GM19240 (cell line): ENCODE data around the gene SUSD3.
A peak's percentile ranks its signal among the peaks of the same experiment; 100 is the strongest.
"Not testable (repeated sequence)": the region's sequence is repeated elsewhere in the genome, so short reads cannot be mapped to it uniquely, and the experiment has no call there.

Experiments
- DNase-seq: peaks from one replicate; pipeline ENCODE4 v3.0.0; 2011; ENCODE audit warnings: low spot score; ENCODE audit not compliant: insufficient read length

SUSD3 gene

DNA sequence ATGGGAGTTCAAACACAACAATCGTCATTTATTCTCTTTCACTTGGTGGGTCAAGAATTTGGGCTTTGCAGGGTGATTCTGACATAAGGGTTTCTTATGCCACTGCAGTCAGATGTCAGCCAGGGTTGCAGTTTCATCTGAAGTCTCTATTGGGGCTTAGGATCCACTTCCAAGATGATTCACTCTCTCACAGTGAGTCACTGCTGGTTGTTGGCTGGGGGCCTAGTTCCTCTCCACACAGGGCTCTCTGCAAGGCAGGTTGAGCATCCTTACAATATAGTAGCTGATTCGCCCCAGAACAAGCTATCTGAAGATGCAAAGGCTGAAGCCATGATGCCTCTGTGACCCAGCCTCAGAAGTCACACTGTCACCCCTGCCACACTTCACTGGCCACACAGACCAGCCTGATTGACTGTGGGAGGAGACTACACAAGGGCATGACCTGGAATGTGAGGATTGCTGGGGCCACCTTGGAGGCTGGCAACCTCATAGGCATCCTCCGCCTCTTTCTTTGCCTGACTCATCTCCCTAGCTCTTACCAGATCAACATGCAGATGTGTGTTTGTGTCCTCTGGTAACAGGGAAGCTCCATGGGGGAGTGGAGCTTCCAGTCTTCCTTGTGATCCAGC, 33.1 kb downstream of the SUSD3 start:
- DNase-seq: no peak

DNA sequence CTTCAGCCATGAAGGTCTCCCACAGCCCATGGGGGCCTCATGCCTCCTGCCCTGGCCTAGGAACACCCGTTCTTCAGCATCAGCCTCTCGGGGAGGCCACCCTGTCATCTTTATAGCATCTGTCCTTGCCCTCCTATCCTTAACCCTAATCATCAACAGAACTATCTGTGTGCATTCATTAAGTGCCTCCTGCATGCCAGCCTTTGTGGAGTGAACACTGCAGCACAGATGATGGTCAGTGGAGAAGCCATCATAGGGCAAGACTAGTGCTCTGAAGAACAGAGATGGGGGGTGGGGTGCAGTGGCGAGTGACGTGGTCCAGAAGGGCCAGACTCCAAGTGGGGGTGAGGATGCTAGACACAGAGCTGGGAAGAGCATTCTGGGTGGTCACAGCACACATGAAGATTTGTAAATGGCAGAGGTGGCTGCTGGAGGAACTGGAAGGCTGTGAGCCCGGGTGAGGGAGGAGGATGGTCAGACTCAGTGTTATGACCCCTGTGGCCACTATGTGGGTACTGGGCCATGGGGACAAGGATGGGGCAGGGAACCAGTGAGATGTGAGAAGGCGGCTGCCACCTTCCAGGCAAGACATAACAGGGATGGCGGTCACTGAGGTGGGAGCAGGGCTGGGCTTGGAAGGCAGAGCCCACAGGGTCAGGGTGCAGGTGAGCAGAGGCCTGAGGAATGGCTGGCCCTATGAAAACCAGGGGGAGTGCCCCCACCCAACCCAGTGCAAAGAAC, 33.9 kb downstream of the SUSD3 start:
- no peak for DNase-seq

DNA sequence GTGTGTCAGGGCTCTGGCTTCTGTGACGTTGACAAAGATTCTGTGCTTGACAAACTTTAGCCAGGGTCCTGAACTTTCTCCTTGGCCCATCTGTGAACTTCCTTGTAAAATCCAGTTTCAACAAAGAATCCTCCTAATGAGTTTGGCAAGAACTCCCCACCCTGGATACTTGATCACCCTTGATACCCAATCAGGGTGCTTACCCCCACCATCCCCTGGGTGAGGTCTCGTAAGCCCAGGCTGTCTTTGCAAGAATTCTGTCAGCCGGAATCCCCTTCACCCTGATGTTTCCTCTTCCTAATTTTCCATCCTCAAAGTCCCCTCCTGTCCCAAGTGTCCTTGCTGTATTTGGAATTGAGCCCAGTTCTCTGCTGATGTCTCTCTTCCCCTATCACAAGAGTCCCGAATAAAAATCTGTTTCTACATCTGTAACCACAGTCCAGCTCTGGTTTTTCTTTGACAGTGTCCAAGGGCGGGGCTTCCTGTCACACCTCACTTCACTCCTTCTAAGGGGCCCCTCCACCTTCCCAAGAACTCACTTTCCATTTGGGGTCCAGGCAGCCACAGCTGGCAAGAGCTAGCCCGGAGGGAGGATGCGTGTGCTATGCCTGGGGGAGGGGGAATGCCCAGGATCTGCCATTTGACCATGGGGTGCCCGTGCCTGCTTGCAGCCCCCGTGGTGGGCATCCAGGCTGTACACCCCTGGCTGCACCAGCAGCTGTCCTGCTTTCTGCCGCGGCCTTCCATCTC, 34.8 kb downstream of the SUSD3 start:
- DNase-seq: no peak

DNA sequence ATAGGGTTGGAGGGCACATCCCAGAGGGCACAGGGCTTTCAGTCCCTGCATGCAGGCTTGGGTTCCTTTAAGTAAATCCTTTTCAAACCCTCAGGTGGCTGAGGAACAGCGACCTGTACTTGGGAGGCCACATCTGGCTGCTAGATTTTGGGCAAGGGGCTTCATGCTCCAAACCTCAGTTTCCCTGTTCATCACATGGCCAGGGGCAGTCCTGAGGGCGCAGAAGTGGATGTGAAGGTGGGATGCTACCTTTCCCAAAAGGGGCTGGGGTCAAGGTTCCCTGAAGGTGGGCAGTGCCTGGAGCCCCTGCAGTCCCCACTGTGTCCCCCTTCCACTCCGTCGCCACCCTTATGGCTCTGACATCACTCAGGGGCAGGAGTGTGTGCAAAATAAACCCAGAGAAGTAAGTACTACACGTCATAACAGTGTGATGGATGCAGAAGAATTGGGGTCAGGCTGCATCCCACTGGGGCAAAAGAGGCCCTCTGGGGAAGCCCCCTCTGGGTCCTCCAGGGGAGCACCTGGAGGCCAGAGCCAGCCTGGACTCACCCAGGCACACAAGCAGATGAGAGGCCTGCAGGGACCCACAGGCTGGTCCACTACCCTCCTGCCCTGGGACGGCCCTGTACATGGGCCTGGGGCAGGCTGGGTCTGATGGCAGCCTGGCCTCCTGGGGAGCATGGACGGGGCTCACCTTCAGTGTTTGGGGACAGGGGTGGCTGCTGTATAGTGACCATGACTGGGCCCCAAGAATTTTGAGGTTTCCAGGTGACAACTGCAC, 35.6 kb downstream of the SUSD3 start:
- DNase-seq: no peak

DNA sequence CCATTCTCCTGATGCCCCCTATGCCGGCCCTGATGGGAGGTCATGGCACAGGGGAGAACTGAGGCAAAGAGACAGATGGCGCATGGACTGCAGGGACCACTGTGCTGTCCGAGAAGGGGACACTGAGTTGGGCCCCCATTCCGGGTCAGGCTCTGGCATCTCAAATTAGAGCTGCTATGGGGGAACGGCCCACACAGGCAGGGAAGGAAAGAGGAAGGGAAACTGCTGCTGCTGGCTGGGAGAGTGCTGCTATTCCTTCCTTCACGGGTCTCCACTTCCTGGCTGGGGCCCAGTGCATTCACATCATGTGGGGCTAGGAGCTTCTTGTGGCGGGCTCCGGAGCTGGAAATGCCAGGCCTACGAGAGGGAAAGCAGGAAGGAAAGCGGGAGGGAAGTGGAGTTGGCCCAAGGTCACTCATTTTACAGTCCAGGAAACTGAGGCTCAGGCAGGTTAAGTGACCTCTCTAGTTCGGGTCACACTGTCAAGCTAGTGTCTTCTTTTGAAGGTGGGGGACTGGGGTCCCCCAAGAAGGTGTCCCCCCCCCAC, 36.2 kb downstream of the SUSD3 start:
- DNase-seq: no peak

DNA sequence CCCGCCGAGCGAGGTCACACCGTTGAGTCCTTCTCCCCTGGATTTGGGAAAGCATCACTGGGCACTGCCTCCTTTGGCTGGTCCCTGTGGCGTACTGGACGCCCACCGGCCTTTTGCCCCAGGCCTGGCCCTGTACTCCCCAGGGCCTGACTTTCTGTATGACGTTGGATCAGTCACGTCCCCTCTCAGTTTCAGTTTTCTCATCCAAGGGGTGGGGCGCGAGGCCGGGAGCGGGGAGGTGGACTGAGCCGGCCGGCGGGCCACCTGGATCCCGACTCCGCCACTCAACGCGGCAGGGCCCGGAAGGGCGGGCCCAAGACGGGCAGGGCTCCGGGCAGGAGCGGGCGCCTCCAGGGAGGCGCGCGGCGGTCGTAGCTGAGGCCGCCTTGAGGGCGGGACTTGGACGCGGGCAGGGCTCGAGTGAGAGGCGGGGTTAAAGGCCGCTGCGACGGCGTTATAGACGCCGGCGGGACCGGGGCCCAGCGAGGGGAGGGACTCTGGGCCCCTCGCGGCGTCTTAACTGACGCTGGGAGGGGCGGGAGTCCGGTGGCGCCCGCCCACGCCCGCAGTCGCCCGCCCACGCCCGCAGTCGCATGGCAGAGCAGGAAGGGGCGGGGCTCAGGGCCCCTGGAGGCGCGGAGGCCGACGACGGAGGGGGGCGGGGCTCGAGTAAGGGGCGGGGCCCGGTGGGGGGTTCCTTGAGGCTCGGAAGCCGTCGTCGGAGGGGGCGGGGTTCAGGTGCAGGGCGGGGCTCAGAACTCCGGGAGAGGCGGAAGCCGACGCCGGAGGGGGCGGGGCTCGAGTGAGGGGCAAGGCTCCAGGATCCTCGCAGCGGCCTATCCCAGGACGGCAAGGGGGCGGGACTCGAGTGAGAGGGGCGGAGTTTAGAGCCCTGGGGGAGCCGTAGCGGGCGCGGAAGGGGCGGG, 37.0 kb downstream of the SUSD3 start:
- peak; percentile 72 for DNase-seq

DNA sequence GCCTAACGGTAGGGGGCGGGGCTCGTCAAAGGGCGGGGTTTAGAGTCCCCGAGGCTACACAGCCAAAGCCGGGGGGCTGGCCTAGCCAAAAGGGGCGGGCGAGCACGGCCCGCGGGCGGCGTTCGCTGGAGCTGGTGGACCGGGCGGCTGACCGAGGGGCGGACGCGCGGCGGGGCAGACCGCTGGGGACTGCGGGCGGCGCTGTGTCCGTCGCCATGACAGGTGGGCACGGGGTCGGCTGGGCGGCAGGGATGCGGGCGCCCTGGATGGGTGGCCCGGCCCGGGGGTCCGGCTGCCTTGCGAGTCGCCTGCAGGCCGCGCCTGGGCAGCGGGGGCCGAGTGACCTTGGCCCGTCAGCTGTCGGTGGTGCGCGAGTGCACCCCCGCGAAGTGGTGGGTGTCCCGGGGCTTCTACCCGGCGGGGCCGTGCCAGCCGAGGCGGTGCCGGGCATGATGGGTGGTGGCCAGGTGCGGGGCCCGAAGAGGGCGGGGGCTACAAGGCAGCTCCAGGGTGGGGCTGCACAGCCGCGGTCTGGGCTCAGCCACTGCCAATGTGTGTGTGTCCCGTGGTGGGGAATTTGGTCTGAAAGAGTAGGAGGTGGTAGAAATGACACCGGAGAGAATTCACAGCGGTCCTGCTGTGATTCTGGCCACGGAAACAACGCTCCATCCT, 37.8 kb downstream of the SUSD3 start, which contains the start of gene CARD19:
TSS of gene CARD19 (plus strand) at position 87 of the 672 bp plus-strand sequence. CDS start at position 216, 129 bp downstream.
- DNase-seq: no peak

DNA sequence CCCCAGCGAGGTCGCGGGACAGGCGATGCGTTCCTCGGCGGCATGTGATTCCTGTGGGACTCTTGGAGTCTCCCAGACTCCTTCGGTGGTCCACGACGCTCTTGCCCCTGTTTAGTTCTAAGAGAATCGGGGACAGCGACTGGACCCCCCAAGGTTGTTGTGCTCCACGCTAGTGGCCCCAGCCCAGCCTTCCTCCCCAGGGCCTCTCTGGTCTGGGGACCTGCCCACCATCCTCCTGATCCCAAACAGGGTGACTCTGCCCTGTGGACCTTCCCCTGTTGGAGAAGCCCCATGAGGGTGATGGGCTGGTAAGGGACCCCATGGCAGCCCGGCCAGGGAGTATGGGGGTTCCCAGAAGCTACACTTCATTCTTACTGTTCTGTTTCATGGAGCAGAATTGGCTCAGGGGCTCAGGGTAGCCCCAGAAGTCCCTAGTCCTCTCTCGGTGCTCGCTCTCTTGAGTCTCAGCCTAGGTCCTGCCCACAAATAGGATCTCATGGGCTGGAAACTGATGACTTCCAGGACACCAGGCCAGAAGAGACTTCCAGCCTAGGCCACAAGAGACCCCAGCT, 38.4 kb downstream of the SUSD3 start:
- no peak for DNase-seq

DNA sequence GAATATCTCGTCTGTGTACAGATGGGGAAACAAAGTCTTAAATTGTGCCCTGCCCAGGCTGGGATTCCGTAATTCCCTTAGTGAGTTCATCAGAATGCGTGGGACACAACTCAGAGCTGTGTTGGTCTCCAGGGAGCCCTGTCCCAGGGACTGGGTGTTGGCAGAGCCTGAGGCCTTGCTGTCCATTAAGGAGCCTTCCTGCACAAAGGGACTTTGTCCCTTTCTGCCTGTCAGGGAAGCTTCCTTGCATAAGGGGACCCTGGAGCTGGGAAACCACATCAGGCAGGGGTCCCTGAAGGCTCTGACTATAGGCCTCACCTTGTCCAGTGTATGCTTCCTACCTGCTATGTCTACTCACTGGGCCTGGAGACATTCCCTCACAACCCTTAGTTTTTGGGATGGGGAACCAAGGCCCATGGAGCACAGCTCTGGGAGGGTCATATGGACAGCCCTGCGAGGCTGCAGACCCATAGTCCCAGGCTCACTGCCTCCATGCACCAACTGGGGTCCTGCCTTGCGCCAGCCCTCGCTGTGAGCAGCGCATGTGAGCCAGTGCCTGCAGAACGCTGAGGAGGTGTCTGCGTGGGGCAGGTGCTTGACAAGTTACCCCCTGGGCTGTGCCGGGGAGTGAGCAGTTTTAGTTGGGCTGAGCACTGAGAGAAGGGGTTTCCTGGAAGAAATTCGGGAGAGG, 39.2 kb downstream of the SUSD3 start:
- no peak for DNase-seq

DNA sequence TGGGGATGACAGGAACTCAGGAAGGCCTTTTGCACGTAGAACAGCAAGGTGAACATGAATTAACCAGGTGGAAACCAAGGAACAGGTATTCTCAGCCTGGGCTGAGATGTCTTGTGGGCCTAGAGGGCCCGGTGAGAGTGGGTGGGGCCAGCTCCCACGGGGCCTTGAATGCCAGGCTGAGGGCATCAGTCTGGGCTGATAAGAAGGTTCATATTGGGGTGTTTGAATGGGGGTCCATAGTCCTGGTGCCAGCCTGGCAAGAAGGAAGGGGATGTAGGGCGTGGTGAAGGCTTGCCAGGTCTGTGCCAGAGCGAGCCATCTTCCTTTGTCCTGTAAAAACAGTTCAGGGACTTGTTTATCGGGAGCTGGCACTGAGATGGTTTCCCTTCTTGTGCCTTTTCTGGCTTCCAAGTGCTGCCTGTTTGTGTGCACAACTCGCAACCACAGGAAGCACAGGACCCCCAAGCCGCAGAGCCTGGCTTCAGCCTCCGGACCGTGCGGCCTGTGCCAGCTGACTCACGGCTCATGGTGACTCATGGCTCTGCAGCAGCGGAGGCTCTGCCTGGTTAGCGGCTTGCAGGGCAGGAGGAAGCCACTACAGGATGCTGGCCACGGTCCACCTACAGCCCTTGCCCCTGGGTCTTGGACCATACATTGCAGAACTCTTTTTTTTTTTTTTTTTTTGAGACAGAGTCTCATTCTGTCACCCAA, 39.9 kb downstream of the SUSD3 start:
- DNase-seq: no peak

DNA sequence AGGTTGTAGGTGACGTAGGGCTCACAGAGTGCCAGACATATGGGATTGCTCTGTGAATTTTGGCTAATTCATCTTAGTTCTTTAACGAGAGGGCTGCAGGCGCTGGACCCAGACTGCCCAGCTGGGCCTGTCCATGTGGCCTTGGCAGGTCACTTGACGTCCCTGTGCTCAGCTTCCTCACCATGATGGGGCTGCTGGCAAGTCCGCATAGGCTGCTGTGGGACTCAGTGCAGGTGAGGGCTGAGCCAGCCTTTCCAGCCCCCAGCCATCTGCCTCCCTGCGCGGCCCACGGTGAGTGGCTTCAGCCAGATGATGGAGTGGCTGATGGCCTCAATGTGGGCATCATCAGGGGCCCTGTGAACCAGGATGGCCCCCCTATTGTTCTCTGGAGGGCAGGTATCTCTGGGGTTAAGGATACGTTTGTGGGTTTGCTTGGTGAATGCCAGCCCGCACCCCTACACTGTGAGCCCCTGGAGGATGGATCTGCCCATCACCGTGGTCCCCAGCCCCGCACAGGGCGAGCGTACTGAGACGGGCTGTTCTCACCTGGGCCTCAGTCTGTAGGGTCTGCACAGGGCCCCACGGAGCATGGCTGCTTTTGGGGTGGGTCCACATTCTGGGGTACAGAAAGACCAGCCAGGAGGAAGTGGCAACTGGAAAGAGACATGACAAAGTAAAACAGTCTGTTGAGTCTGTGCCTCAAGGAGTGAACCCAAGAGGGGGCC, 41.2 kb downstream of the SUSD3 start:
- no peak for DNase-seq

DNA sequence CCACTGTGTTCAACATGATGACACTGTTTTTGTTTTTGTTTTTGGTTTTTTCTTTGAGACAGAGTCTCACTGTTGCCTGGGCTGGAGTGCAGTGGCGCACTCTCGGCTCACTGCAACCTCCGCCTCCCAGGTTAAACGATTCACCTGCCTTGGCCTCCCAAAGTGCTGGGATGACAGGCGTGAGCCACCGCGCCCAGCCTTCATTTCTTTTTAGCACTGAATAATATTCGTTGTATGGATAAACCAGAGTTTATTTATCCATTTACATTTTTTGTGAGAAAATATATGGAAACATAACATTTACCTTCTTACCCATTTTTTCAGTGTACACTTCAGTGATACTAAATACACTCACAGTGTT, 41.8 kb downstream of the SUSD3 start:
- DNase-seq: no peak

DNA sequence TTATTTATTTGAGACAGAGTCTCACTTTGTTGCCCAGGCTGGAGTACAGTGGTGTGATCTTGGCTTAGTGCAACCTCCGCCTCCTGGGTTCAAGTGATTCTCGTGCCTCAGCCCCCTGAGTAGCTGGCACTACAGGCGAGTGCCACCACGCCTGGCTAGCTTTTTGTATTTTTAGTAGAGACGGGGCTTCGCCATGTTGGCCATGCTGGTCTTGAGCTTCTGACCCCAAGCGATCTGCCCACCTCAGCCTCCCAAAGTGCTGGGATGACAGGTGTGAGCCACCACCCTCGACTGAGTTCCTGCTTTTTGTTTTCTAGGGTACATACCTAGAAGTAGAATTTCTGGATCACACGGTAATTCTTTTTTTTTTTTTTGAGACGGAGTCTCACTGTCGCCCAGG, 42.6 kb downstream of the SUSD3 start:
- DNase-seq: not testable (repeated sequence)

DNA sequence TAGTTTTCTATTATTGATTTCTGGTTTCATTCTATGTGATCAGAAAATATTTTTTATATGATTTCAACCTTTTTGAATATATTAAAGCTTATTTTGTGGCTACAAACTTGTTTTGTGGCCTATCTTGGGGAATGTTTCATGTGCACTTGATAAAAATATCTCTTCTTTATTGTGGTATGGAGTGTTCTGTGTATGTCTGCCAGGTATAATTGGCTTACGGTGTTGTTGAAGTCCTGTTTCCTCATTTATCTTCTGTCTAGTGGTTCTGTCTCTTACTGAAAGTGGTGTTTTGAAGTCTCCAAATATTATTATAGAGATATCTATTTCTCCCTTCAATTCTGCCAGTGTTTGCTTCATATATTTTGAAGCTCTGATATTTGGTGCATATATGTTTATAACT, 47.1 kb downstream of the SUSD3 start:
- DNase-seq: no peak

DNA sequence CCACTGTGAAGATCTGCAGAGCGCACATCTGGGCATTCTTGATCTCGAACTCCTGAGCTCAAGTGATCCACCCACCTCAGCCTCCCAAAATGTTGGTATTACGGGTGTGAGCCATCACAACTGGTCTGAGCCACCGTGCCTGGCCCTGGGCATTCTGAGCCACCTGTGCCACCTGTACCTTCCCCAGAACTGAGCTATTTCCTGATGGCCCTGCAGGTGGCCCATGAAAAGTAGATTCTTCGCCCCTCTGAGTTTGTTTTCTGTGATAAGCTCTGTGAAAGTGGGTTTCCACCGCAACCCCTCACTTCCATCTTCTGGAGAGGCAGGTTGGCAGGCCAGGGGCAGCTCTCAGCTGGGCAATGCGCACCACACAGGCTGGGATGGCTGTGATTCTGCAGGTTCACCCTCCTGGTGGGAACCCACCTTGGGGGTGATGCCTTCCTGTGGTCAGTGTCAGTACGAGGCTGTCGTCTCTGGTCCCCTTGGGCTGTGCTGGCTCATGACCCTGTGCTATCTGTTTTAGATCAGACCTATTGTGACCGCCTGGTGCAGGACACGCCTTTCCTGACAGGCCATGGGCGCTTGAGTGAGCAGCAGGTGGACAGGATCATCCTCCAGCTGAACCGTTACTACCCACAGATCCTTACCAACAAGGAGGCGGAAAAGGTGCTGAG, 48.8 kb downstream of the SUSD3 start:
- DNase-seq: no peak

DNA sequence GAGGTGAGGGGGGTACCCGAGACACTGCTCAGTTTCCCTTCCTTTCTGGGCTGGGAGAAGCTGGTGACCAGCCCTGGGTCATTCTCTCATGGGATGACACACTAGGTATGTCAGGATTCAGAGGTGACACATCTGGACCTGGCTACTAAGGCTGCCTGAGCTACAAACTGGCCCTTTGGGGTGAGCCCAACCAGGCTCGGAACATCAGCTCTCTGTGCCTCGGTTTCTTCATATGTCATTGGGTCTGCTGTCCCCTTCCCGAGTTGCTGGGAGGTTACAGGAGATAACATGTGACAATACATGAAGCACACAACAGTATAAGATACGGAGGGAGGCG, 49.3 kb downstream of the SUSD3 start:
- DNase-seq: no peak
